ENCODE measurements around the gene PRKAG2.

GRCh38 chr7:151780631-151781030 lies 96.3 kb downstream of the PRKAG2 start:
- TF ChIP-seq, protein P1, sequence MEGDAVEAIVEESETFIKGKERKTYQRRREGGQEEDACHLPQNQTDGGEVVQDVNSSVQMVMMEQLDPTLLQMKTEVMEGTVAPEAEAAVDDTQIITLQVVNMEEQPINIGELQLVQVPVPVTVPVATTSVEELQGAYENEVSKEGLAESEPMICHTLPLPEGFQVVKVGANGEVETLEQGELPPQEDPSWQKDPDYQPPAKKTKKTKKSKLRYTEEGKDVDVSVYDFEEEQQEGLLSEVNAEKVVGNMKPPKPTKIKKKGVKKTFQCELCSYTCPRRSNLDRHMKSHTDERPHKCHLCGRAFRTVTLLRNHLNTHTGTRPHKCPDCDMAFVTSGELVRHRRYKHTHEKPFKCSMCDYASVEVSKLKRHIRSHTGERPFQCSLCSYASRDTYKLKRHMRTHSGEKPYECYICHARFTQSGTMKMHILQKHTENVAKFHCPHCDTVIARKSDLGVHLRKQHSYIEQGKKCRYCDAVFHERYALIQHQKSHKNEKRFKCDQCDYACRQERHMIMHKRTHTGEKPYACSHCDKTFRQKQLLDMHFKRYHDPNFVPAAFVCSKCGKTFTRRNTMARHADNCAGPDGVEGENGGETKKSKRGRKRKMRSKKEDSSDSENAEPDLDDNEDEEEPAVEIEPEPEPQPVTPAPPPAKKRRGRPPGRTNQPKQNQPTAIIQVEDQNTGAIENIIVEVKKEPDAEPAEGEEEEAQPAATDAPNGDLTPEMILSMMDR (IDR thresholded peaks at IDR 0.05; ENCODE audit: low read depth, low read length, poor library complexity, severe bottlenecking) = no peak
- no peak for TF ChIP-seq EZH2phosphoT487 (IDR thresholded peaks at IDR 0.05; ENCODE audit: borderline replicate concordance, low read length)

Data from DOHH2 (cell line).